WTC11 (cell line): Measurements from ENCODE around the gene FAM241A. TPM values are rescaled to one million over a fixed set of nuclear protein-coding genes. Genes with fewer than 3 reads are reported as not detected.

Experiments
- ATAC-seq: fragments of 200-7000 bp; cut with Tn5 transposase; 2 replicates; pipeline ENCODE4 v1.10.0; 2021; ENCODE audit warnings: mild to moderate bottlenecking, moderate library complexity
- CTCF ChIA-PET: fragments of 300-600 bp; sonication (Branson Sonifier 250); formaldehyde crosslinking; loops from one replicate; lab custom pipeline; 2021; ENCODE audit warnings: antibody characterized with exemption; lab: Charles Lee
- POLR2A ChIA-PET: fragments of 350-600 bp; sonication (Branson Sonifier 250); formaldehyde crosslinking; loops from one replicate; lab custom pipeline; 2021; ENCODE audit warnings: antibody characterized with exemption; lab: Charles Lee
- DNase-seq: peaks from one replicate; pipeline ENCODE4 v3.0.0; 2021; ENCODE audit warnings: low spot score
- H3K27ac Mint-ChIP-seq: 2 replicates; pipeline ENCODE4 v1.8.0; 2021; ENCODE audit warnings: mixed read lengths
- H3K27me3 Mint-ChIP-seq: 2 replicates; pipeline ENCODE4 v1.8.0; 2021; ENCODE audit warnings: low read depth, mild to moderate bottlenecking, moderate library complexity, mixed read lengths
- H3K36me3 Mint-ChIP-seq: 2 replicates; pipeline ENCODE4 v1.8.0; 2021; ENCODE audit warnings: mixed read lengths
- H3K4me1 Mint-ChIP-seq: 2 replicates; pipeline ENCODE4 v1.8.0; 2022; ENCODE audit warnings: mixed read lengths
- H3K4me3 Mint-ChIP-seq: 2 replicates; pipeline ENCODE4 v1.8.0; 2021; ENCODE audit warnings: mild to moderate bottlenecking, moderate library complexity, mixed read lengths
- H3K9me3 Mint-ChIP-seq: 2 replicates; pipeline ENCODE4 v1.8.0; 2021; ENCODE audit warnings: mixed read lengths
- ATF1 ChIP-seq: sonication (generic); formaldehyde crosslinking; IDR thresholded peaks from 2 replicates; pipeline ENCODE4 v1.8.1; 2023; ENCODE audit warnings: mild to moderate bottlenecking, moderate library complexity, missing genetic modification reagents
- ATF3 ChIP-seq: sonication (generic); formaldehyde crosslinking; conservative IDR thresholded peaks from 2 replicates; pipeline ENCODE4 v1.8.1; 2022; ENCODE audit warnings: mild to moderate bottlenecking, missing genetic modification reagents
- ESRRA ChIP-seq: sonication (generic); formaldehyde crosslinking; IDR thresholded peaks from 2 replicates; pipeline ENCODE4 v1.8.1; 2022; ENCODE audit warnings: mild to moderate bottlenecking, missing genetic modification reagents, borderline replicate concordance
- ETV6 ChIP-seq: sonication (generic); formaldehyde crosslinking; IDR thresholded peaks from 2 replicates; pipeline ENCODE4 v1.8.1; 2022; ENCODE audit warnings: mild to moderate bottlenecking, missing genetic modification reagents
- FOXK1 ChIP-seq: sonication (generic); formaldehyde crosslinking; IDR thresholded peaks from 2 replicates; pipeline ENCODE4 v1.8.0; 2022; ENCODE audit warnings: mild to moderate bottlenecking, moderate library complexity, missing genetic modification reagents
- FOXP1 ChIP-seq: sonication (generic); formaldehyde crosslinking; IDR thresholded peaks from 2 replicates; pipeline ENCODE4 v1.8.0; 2022; ENCODE audit warnings: missing genetic modification reagents, mild to moderate bottlenecking, moderate library complexity, borderline replicate concordance
- FOXP4 ChIP-seq: sonication (generic); formaldehyde crosslinking; IDR thresholded peaks from 2 replicates; pipeline ENCODE4 v1.8.0; 2022; ENCODE audit warnings: mild to moderate bottlenecking, missing genetic modification reagents
- GABPB1 ChIP-seq: sonication (generic); formaldehyde crosslinking; IDR thresholded peaks from 2 replicates; pipeline ENCODE4 v1.8.1; 2023; ENCODE audit warnings: mild to moderate bottlenecking, missing genetic modification reagents
- HMGXB4 ChIP-seq: sonication (generic); formaldehyde crosslinking; IDR thresholded peaks from 2 replicates; pipeline ENCODE4 v1.8.1; 2023; ENCODE audit warnings: mild to moderate bottlenecking, moderate library complexity, missing genetic modification reagents
- IRF1 ChIP-seq: sonication (generic); formaldehyde crosslinking; IDR thresholded peaks from 2 replicates; pipeline ENCODE4 v1.8.0; 2023; ENCODE audit warnings: missing genetic modification reagents
- JAZF1 ChIP-seq: fragments of 250-450 bp; sonication (Bioruptor Pico); IDR thresholded peaks from 2 replicates; pipeline ENCODE4 v1.9.0; 2021; ENCODE audit warnings: moderate library complexity, mild to moderate bottlenecking, inconsistent platforms
- MAX ChIP-seq: sonication (generic); formaldehyde crosslinking; IDR thresholded peaks from 2 replicates; pipeline ENCODE4 v1.8.0; 2022; ENCODE audit warnings: mild to moderate bottlenecking, missing genetic modification reagents
- NFYB ChIP-seq: sonication (generic); formaldehyde crosslinking; conservative IDR thresholded peaks from 2 replicates; pipeline ENCODE4 v1.8.0; 2022; ENCODE audit warnings: low read depth, missing genetic modification reagents
- OVOL2 ChIP-seq: fragments of 250-450 bp; sonication (Bioruptor Pico); IDR thresholded peaks from 2 replicates; pipeline ENCODE4 v1.9.0; 2021; ENCODE audit warnings: mild to moderate bottlenecking, borderline replicate concordance
- RELA ChIP-seq: sonication (generic); formaldehyde crosslinking; IDR thresholded peaks from 2 replicates; pipeline ENCODE4 v1.8.1; 2022; ENCODE audit warnings: missing genetic modification reagents, mild to moderate bottlenecking, borderline replicate concordance
- RORB ChIP-seq: fragments of 250-450 bp; sonication (Bioruptor Pico); IDR thresholded peaks from 2 replicates; pipeline ENCODE4 v1.9.0; 2021; ENCODE audit warnings: mild to moderate bottlenecking
- SP1 ChIP-seq: sonication (generic); formaldehyde crosslinking; conservative IDR thresholded peaks from 2 replicates; pipeline ENCODE4 v1.8.1; 2022; ENCODE audit warnings: missing genetic modification reagents
- TEAD1 ChIP-seq: sonication (generic); formaldehyde crosslinking; IDR thresholded peaks from 2 replicates; pipeline ENCODE4 v1.8.0; 2022; ENCODE audit warnings: mild to moderate bottlenecking, missing genetic modification reagents
- TEAD4 ChIP-seq: sonication (generic); formaldehyde crosslinking; IDR thresholded peaks from 2 replicates; pipeline ENCODE4 v1.8.0; 2022; ENCODE audit warnings: mild to moderate bottlenecking, missing genetic modification reagents
- ZNF121 ChIP-seq: sonication (generic); formaldehyde crosslinking; IDR thresholded peaks from 2 replicates; pipeline ENCODE4 v1.8.0; 2023; ENCODE audit warnings: missing genetic modification reagents
- ZNF138 ChIP-seq: sonication (generic); formaldehyde crosslinking; conservative IDR thresholded peaks from 2 replicates; pipeline ENCODE4 v1.8.1; 2022; ENCODE audit warnings: mild to moderate bottlenecking, moderate library complexity, missing genetic modification reagents
- ZNF219 ChIP-seq: sonication (generic); formaldehyde crosslinking; IDR thresholded peaks from 2 replicates; pipeline ENCODE4 v1.8.0; 2023; ENCODE audit warnings: missing genetic modification reagents, mild to moderate bottlenecking, borderline replicate concordance
- ZSCAN18 ChIP-seq: fragments of 250-450 bp; sonication (Bioruptor Pico); IDR thresholded peaks from 2 replicates; pipeline ENCODE4 v2.1.2; 2022; ENCODE audit warnings: mild to moderate bottlenecking, moderate library complexity
- total RNA-seq: library from RNA; stranded (reverse); gene quantifications from 3 replicates; pipeline ENCODE4 v1.2.3, GENCODE V29; 2021

Gene FAM241A
- total RNA-seq, 1 experiment from 2014 or later, result 0.22 TPM

GRCh38 chr4:112172180-112172579 lies 26.9 kb downstream of the FAM241A start:
- TF ChIP-seq TEAD4 (CRISPR knock-in tag), result no peak
- TF ChIP-seq FOXP4 (CRISPR knock-in tag), result no peak
- no peak for TF ChIP-seq OVOL2 (CRISPR knock-in tag)
- no peak for TF ChIP-seq FOXP1
- TF ChIP-seq IRF1 (CRISPR knock-in tag), result no peak
- no peak for TF ChIP-seq ZNF219 (CRISPR knock-in tag)
- no peak for TF ChIP-seq ATF3
- TF ChIP-seq FOXK1 (CRISPR knock-in tag), result no peak
- no peak for TF ChIP-seq NFYB
- no peak for TF ChIP-seq HMGXB4
- TF ChIP-seq ZNF138, result no peak
- TF ChIP-seq RELA (CRISPR knock-in tag), result no peak
- no peak for TF ChIP-seq JAZF1
- no peak for TF ChIP-seq SP1 (CRISPR knock-in tag)
- no peak for TF ChIP-seq GABPB1 (CRISPR knock-in tag)
- no peak overlapping the region for H3K4me3 Mint-ChIP-seq
- no peaks in the 10 kb centered on the region for H3K9me3 Mint-ChIP-seq
- H3K27ac Mint-ChIP-seq, result no peak overlapping the region
- no peaks in the 10 kb centered on the region for H3K4me1 Mint-ChIP-seq
- no peaks in the 10 kb centered on the region for H3K36me3 Mint-ChIP-seq
- ATAC-seq, result no peak
- DNase-seq, result no peak
- CTCF ChIA-PET, result no interaction called here
- H3K27me3 Mint-ChIP-seq, result no peaks in the 10 kb centered on the region
- POLR2A ChIA-PET, result no interaction called here

- Mint-ChIP-seq H3K27ac (no peak overlapping the region), H3K36me3 (no peaks in the 10 kb centered on the region), H3K4me3 (no peak overlapping the region), H3K4me1 (no peaks in the 10 kb centered on the region), H3K9me3 (no peaks in the 10 kb centered on the region), H3K27me3 (no peaks in the 10 kb centered on the region)
- POLR2A ChIA-PET, result no interaction called here
- DNase-seq, result no peak
- TF ChIP-seq TEAD1 (CRISPR knock-in tag) (no peak), ESRRA (CRISPR knock-in tag) (no peak)
- no peak for ATAC-seq
- CTCF ChIA-PET, result no interaction called here
Measured at GRCh38 chr4:112173593-112174558, 28.6 kb downstream of the FAM241A start.

GRCh38 chr4:112175840-112176239 lies 30.6 kb downstream of the FAM241A start:
- CTCF ChIA-PET, result no interaction called here
- Mint-ChIP-seq H3K4me3 (no peak overlapping the region), H3K9me3 (no peaks in the 10 kb centered on the region), H3K4me1 (no peaks in the 10 kb centered on the region), H3K36me3 (no peaks in the 10 kb centered on the region), H3K27ac (no peak overlapping the region), H3K27me3 (no peaks in the 10 kb centered on the region)
- TF ChIP-seq FOXP4 (CRISPR knock-in tag) (no peak), ATF1 (no peak), SP1 (CRISPR knock-in tag) (no peak), ZSCAN18 (CRISPR knock-in tag) (no peak), ZNF121 (CRISPR knock-in tag) (no peak), RORB (CRISPR knock-in tag) (no peak), MAX (CRISPR knock-in tag) (no peak), ETV6 (CRISPR knock-in tag) (no peak)
- DNase-seq, result no peak
- POLR2A ChIA-PET, result no interaction called here
- no peak for ATAC-seq
